Type B pancreatic cell (in vitro differentiated cells): ENCODE data around the gene CDH15. TPM values are rescaled to one million over a fixed set of nuclear protein-coding genes. Genes with fewer than 3 reads are reported as not detected.

ENCODE experiments used
- DNase-seq: peaks from one replicate; pipeline ENCODE4 v3.0.0; 2021; ENCODE audit warnings: mixed read lengths; ENCODE audit not compliant: unreplicated experiment; ENCODE audit errors: extremely low spot score
- H3K27ac Mint-ChIP-seq: 2 replicates; pipeline ENCODE4 v1.8.0; 2021; ENCODE audit warnings: mild to moderate bottlenecking, mixed read lengths
- H3K27me3 Mint-ChIP-seq: 2 replicates; pipeline ENCODE4 v1.8.0; 2021; ENCODE audit warnings: mixed read lengths
- H3K36me3 Mint-ChIP-seq: 2 replicates; pipeline ENCODE4 v1.8.0; 2021; ENCODE audit warnings: mixed read lengths
- H3K4me1 Mint-ChIP-seq: one replicate; pipeline ENCODE4 v1.8.0; 2021; ENCODE audit warnings: mixed read lengths; ENCODE audit not compliant: unreplicated experiment
- H3K4me3 Mint-ChIP-seq: 2 replicates; pipeline ENCODE4 v1.8.0; 2021; ENCODE audit warnings: mild to moderate bottlenecking, mixed read lengths
- H3K9me3 Mint-ChIP-seq: 2 replicates; pipeline ENCODE4 v1.8.0; 2021; ENCODE audit warnings: mixed read lengths
- total RNA-seq: library from RNA; stranded (reverse); gene quantifications from 2 replicates; pipeline ENCODE4 v1.2.1, GENCODE V29; 2021; ENCODE audit warnings: low replicate concordance
- TF ChIP-seq, protein P1 (sequence below): fragments of 200-600 bp; sonication (generic); conservative IDR thresholded peaks from 2 replicates; pipeline ENCODE4 v1.5.0; 2021; ENCODE audit warnings: antibody characterized with exemption, mild to moderate bottlenecking

The CDH15 gene
- total RNA-seq, 1 donor from 2014 or later = 5.0 TPM

DNA sequence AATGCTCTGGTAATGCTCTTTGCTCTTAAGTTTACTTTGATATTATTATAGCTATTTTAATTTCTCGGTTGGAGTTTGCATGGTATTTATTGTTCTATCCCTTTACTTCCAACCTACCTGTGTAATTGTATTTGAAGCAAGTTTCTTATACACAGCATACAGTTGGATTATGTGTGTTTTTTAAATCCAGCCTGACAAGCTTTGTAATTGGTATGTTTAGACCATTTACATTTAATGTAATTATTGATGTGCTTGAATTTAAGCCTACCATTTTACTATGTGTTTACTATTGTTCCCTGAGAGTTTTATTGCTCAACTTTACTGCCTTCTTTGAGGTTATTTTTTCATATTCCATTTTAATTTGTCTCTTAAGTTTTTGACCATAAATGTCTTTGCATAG lies 42.2 kb upstream of the CDH15 start:
- Mint-ChIP-seq H3K4me1 (no peaks in the 10 kb centered on the region), H3K27me3 (no peaks in the 10 kb centered on the region), H3K36me3 (peaks cover 32% of the 10 kb centered on the region), H3K9me3 (no peaks in the 10 kb centered on the region), H3K4me3 (no peak overlapping the region), H3K27ac (no peak overlapping the region)
- TF ChIP-seq, protein P1, sequence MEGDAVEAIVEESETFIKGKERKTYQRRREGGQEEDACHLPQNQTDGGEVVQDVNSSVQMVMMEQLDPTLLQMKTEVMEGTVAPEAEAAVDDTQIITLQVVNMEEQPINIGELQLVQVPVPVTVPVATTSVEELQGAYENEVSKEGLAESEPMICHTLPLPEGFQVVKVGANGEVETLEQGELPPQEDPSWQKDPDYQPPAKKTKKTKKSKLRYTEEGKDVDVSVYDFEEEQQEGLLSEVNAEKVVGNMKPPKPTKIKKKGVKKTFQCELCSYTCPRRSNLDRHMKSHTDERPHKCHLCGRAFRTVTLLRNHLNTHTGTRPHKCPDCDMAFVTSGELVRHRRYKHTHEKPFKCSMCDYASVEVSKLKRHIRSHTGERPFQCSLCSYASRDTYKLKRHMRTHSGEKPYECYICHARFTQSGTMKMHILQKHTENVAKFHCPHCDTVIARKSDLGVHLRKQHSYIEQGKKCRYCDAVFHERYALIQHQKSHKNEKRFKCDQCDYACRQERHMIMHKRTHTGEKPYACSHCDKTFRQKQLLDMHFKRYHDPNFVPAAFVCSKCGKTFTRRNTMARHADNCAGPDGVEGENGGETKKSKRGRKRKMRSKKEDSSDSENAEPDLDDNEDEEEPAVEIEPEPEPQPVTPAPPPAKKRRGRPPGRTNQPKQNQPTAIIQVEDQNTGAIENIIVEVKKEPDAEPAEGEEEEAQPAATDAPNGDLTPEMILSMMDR = no peak
- DNase-seq = no peak

DNA sequence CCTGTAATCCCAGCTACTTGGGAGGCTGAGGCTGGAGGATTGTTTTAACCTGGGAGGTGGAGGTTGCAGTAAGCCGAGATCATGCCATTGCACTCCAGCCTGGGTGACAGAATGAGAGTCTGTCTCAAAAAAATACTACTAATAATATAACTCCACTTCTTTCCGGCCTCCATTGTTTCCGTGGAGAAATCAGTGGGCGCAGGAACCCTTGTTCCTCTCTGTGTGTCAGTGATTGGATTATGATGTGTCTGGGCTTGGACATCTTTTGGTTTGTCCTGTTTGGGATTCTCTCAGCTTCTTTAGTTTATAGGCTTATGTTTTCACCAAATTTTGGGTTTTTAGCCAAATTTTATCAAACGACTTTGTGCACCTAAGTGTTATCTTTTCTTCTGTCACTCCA lies 41.1 kb upstream of the CDH15 start:
- no peaks in the 10 kb centered on the region for H3K9me3 Mint-ChIP-seq
- TF ChIP-seq, protein P1 = no peak
- H3K27me3 Mint-ChIP-seq = no peaks in the 10 kb centered on the region
- H3K4me1 Mint-ChIP-seq = no peaks in the 10 kb centered on the region
- DNase-seq = no peak
- H3K36me3 Mint-ChIP-seq = peaks cover 31% of the 10 kb centered on the region
- no peak overlapping the region for H3K4me3 Mint-ChIP-seq
- no peak overlapping the region for H3K27ac Mint-ChIP-seq

DNA sequence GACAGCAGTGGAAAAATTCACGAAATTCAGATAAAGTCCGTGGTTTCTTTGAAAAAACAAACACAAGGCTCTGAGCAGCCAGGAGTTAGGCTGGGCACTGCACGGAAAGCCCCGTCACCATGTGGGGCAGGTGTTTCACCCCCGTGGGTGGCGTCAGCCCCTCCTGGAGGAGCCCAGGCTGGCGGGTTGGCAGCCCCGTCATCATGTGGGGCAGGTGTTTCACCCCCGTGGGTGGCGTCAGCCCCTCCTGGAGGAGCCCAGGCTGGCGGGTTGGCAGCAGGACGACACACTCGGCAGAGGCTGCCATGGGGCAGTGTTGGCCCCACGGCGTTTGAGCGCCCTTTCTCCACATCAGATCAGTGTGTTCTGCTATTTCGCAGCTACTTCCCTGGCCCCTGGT lies 39.8 kb upstream of the CDH15 start:
- no peak for DNase-seq
- Mint-ChIP-seq H3K27me3 (no peaks in the 10 kb centered on the region), H3K27ac (no peak overlapping the region), H3K36me3 (peaks cover 25% of the 10 kb centered on the region), H3K4me3 (no peak overlapping the region), H3K9me3 (no peaks in the 10 kb centered on the region), H3K4me1 (no peaks in the 10 kb centered on the region)
- TF ChIP-seq, protein P1 = no peak

DNA sequence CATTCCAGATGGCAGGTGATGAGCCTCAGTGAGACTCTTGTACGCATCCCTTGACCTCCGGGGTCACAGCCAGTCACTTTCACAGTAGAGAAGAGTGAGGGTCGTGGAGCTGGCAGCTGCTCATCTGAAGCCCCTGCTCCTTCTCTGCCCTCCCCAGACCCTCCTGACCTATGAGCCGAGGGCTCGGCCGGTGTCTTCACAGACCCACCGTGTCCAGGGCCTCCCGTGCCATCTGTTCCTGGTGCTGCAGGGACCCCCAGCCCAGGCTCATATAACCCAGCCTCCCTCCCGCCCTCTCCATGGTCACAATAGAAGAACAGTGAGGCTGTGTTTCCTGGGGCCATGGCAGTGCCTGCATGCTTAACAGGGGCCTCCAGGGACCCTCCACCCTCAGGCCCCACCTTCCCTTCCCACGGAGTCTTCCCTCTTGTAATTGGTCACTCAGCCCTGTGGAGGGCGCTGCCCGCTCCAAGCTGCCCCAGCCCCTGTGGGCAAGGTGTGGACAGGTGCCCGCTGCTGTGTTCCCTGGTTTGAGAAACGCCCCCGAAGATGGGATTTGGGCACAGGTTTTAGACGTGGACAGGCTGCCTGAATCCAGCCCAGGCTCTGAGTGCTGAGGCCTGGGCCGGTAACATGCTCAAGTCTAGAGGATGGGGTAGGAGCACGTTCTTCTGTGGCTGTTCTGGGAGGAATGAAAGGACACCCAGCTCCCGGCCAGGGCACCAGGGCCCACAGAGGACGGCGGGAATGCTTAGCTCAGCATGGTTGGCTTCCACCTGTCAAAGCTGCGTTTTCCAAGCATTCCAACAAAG lies 39.1 kb upstream of the CDH15 start:
- H3K4me3 Mint-ChIP-seq = no peak overlapping the region
- peaks cover 25% of the 10 kb centered on the region for H3K36me3 Mint-ChIP-seq
- H3K27ac Mint-ChIP-seq = no peak overlapping the region
- no peaks in the 10 kb centered on the region for H3K4me1 Mint-ChIP-seq
- DNase-seq = no peak
- no peaks in the 10 kb centered on the region for H3K27me3 Mint-ChIP-seq
- TF ChIP-seq, protein P1 = no peak
- H3K9me3 Mint-ChIP-seq = no peaks in the 10 kb centered on the region

DNA sequence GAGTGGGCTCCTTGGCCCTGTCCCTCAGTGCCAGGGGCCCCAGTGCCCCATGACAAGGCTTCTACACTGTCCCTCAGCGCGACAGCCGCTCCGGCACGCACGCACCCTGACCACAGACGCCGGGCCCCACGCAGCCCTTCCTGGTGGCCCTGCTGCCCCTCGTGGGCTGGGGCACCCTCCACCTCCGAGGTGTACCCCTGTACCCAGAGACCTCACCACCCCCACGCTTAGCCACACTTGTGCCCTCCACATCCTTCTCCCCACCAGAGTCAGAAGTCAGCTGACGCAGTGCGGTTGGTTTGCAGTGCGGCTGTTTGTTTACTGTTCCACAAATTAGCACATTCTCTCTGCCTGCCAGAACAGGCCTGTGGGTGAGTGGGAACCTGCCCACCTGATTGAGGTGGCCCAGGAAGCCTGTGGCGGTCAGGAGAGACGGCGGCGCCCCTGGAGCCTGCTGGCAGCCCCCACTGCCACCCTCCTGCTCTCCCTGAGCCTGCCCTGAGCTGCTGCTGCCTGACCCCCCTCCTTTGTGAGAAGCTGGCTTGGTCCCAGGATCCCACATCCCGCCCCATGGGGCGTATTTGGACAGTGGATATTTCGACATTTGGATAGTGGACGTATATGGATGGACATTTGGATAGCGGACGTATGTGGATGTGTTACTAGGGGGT lies 38.0 kb upstream of the CDH15 start:
- H3K36me3 Mint-ChIP-seq = peaks cover 24% of the 10 kb centered on the region

More for the DNA sequence above, 38.0 kb upstream of the CDH15 start:
- H3K27me3 Mint-ChIP-seq = no peaks in the 10 kb centered on the region
- no peak overlapping the region for H3K4me3 Mint-ChIP-seq
- TF ChIP-seq, protein P1 = no peak
- no peaks in the 10 kb centered on the region for H3K9me3 Mint-ChIP-seq
- no peaks in the 10 kb centered on the region for H3K4me1 Mint-ChIP-seq
- no peak overlapping the region for H3K27ac Mint-ChIP-seq
- DNase-seq = no peak
